HG02852 (cell line): Measurements from ENCODE around the gene ERBIN.
"Not testable (repeated sequence)": the region's sequence is repeated elsewhere in the genome, so short reads cannot be mapped to it uniquely, and the experiment has no call there.

Experiments
- ATAC-seq: cut with Tn5 transposase; IDR thresholded peaks from one replicate; pipeline ENCODE4 v1.9.1; 2021; ENCODE audit warnings: mild to moderate bottlenecking, moderate library complexity; ENCODE audit not compliant: unreplicated experiment

The ERBIN gene

DNA sequence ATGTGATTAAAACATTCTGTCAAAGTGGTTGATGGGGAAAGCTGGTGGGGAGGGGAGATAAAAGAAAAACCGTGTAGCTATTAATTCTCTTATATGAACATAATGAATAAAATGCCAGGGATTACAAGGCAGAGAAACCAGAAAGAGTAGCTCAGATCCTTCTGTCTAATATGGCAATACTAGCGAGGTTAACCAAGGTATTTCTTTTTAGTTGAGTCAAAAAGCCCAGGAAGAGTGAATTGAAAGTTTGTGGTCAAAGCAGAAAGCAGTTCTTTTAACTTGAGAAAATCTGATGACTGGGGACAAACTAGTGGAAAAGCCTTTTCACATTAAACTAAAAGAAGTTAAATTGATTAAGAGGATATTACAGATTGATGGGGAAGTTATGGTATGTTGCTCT, 76.0 kb downstream of the ERBIN start:
- peak; percentile 66 for ATAC-seq

DNA sequence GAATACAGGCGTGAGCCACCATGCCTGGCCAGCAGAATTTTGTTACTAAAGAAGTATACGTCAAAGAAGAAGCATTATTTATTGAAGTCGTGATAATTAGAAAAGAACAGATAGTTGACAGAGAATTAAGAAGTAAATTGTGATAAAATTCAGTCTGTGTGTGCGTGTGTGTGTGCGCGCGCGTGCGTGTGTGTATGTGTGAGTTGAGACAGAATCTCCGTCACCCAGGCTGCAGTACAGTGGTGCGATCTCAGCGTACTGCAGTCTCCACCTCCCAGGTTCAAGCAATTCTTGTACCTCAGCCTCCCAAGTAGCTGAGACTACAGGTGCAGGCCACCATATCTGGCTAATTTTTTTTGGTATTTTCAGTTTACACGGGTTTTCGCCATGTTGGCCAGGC, 77.8 kb downstream of the ERBIN start:
- ATAC-seq = no peak

DNA sequence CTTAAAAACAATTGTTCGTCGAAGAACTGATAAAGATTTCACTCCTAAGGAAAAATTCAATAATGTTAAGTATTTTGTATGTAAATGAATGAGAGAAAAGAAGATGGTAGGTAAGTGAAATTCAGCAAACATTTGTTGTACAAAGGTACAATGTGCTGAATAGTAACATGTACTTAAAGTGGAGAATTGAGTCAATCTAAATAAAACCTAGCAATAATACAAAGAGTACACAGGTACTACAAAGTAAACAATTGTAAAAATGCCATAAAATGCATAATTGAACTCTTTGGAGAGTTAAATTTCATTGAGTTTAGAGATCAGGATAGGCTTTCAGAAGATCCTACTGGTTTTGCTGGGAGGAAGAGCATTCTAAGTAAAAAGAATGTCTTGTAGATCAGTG, 82.9 kb downstream of the ERBIN start:
- ATAC-seq = no peak

DNA sequence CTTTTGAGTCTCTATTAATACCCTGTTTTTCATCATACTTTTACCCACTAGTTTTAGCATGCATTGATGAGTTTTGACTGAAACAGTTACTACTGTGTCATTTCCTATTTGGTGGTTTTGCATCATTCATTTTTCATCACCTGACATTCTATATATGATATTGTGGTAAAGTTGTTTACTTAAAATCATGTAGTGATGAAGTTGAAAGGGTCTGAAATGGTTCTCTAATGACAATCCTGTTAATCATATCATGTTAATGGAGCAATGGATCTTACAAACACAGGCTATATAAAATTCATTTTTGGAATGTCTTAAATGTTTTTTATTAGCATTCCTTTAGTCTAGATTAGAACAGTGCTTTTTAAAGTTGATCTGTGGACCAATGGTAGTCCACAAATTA, 84.1 kb downstream of the ERBIN start:
- ATAC-seq = no peak

DNA sequence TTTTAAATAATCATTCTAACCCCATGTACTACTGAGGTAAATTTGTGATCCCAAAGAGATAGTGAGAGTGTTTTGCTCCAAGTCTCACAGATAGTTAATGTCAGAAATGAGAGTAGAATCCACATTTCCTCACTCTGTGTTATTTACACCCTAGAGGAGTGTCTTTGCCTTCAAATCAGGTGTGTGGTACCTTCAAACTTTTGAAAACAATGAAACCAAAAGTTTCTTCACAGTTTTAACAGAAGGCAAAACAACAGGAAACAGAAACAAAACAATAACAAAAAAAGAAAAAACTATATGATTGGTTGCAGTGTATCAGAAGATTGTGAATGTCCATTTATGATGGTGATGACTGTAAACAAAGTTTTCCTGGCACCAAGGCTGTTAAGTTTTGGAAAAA, 85.9 kb downstream of the ERBIN start:
- ATAC-seq = no peak

DNA sequence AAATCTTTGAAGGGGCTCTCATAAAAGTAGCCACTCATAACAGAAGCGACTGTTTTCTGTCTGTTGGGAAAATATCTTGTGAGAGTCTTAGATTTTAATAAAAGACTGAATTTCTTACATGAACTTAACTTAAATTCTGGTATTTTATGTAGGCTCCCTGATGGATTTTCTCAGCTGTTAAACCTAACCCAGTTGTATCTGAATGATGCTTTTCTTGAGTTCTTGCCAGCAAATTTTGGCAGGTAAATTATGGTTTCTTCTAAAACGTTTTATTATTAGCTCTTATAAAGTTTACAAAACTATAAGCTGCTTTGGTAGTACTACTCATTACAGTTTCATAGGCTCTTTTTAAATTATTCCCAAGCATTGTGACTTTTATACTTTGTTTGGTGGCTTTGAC, 87.0 kb downstream of the ERBIN start:
- ATAC-seq = no peak

DNA sequence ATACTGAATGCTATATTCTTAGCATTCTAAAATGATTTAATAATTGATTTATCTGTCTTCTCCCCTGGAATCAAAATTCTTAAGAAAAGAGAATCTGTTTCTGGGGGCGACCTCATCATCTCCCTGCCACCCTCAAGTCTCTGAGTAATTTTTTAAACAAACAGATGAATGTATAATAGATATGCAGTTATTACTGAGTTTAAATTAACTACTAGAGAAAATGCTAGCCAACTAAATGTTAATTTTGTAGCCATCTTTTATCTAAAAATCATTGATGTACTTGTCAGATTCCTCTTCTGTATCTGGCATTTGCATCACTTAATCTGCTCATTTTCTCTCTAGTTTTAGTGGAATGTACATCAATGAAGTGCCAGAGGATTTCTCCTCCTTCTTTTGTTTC, 87.5 kb downstream of the ERBIN start:
- ATAC-seq = no peak

DNA sequence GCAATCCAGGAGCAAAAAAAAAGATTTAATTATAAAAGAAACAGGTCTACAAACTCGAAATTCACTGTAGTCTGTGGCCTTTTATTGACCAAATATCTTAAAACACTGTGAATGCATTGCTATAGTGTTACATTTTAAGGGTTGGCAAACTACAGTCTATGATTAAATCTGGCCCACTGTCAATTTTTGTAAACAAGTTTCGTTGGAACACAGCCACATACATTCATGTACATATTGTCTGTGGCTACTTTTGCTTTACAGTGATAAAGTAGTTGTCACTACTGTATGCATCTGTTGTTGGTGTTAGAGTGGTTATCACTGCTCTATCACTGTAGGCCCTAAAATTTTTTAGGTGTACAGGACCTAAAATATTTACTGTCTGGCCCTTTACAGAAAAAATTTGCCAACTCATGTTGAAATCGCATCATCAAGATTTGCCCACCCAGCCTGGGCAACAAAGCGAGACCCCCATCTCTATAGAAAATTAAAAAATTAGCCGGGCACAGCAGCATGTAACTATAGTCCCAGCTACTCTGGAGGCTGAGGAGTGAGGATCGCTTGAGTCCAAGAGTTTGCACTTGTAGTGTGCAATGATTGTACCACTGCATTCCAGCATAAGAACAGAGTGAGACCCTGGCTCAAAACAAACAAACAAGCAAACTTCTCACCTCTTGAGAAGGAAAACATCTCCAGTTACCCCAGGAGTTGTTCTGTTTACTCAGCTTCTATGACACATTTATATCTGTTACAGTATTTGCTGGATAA, 89.0 kb downstream of the ERBIN start:
- no peak for ATAC-seq

DNA sequence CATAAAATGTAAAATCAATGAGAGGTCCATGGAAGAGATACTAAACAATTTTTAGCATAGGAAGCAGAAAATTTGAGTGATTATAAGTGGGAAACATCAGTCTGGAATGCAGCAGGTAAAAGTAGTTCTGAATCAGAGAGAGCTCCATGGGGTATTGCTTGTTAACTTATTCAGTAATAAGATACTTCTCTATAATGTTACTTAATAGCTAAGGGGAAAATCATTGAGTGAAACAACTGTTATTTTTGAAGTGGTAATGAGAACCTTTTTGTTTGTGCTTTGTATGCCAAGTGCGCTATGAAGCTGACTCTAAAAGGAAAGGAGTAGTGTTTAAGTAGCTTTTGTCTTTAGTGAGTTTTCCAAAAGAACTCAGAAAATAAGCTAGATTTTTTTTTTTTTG, 95.2 kb downstream of the ERBIN start:
- ATAC-seq = no peak

DNA sequence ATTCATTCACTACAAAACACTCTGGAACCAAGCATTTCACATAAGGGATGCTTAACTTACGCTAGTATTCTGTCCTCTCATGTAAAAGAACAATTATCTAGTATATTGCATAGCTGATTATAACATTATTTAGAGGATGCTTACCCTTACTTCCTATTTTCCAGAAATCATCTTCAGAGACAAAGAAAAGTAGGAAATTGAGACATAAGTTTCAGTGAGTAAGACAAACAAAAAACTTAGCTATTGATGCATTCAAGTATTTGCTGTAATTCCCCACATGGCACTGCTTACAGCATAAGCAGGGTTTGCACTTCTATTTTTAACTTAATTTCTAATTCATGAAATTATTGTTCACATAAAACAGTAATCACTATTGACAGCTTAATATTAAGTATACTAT, 112.9 kb downstream of the ERBIN start:
- no peak for ATAC-seq

DNA sequence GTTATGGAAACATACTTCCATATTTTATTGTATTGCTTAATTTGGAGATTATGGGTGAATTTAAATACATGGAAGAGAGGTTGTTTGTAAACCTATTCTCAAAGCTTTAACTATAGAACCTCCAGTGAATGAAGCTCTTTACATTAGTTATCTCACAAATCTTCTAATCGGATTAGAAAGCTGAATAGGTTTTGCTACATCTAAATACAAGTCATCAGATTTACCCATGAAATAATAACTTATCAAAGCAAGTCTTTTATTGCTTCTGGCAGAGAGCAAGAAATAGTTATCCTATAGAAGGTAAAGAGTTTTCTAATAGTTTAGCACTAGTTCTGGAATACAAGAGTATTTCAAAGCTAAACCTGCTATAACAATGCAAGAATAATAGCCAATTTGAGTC, 113.3 kb downstream of the ERBIN start:
- ATAC-seq = no peak

DNA sequence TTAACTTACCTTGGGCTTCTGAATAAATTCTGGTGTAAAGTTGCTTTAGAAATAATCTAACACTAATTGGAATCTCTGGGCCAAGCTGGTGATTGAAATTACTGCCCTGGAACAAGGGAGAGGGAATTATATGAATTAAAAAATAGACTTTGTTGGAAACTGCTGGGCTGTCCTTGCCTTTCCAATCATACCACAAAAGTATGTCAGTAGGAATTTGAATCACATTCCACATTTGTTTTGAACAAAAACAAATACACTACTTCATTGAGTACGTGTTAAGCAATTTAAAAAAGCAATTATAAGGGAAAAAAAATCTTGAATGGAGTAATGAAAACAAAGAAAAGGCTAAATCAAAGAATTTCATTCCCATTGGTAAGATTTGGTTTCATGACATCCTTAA, 115.3 kb downstream of the ERBIN start:
- ATAC-seq = no peak

DNA sequence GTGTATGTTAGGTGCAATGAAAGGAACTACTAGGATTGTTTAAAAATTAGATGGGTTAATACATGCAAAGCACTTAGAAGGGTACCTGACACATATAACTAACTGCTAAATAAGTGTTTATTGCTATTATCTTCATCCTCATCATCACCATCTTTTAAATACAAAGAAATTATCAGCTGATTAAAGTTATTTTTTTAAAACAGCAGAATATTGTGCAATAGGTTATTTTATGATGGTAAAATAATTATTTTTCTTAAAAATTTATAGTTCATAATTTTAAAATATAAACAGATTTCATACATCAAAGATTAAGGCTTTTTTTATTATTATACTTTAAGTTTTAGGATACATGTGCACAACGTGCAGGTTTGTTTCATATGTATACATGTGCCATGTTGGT, 130.9 kb downstream of the ERBIN start:
- no peak for ATAC-seq

DNA sequence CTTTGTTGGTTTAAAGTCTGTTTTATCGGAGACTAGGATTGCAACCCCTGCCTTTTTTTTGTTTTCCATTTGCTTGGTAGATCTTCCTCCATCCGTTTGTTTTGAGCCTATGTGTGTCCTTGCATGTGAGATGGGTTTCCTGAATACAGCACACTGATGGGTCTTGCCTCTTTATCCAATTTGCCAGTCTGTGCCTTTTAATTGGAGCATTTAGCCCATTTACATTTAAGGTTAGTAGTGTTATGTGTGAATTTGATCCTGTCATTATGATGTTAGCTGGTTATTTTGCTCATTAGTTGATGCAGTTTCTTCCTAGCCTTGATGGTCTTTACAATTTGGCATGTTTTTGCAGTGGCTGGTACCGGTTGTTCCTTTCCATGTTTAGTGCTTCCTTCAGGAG, 134.9 kb downstream of the ERBIN start:
- ATAC-seq = not testable (repeated sequence)

DNA sequence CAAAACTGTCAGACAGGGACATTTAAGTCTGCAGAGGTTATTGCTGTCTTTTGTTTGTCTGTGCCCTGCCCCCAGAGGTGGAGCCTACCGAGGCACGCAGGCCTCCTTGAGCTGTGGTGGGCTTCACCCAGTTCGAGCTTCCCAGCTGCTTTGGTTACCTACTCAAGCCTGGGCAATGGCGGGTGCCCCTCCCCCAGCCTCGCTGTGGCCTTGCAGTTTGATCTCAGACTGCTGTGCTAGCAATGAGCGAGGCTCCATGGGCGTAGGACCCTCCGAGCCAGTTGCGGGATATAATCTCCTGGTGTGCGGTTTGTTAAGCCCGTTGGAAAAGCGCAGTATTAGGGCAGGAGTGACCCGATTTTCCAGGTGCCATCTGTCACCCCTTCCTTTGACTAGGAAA, 136.7 kb downstream of the ERBIN start:
- not testable (repeated sequence) for ATAC-seq

DNA sequence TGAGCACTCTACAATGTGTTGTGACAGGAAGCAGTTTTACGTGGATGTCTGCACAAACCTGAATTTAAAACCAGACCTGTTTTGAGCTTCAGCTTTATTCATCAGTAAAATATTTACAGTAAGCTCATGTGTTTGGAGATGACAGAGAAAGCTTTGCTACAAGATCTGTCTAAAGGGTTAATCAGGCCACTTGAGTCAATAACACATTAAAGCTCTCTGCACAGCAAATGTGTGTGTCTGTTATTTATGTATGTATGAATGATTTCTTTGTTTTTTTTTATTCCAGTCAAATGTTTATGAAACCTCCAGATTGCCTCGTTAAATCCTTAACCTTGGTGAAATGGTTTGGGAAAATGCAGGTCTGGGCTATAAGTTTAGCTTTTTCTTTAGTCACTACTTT, 140.5 kb downstream of the ERBIN start:
- no peak for ATAC-seq

DNA sequence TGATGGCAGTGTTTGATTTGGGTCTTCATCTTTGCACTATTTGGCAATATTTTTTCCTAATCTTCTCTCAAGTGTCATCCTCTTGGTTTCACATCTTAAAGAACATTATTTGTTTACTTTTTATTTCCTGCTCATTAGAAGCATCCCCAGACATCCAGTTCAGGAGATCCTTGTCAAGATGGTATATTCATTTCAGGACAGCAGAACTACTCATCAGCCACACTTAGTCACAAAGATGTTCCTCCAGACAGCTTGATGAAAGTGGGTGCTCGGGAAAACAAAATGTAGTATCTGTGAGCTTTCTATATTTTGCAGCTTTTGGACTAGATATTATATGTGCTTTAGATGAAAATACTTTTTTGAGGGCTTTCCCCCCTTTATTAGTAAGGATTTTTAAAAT, 145.7 kb downstream of the ERBIN start:
- no peak for ATAC-seq

DNA sequence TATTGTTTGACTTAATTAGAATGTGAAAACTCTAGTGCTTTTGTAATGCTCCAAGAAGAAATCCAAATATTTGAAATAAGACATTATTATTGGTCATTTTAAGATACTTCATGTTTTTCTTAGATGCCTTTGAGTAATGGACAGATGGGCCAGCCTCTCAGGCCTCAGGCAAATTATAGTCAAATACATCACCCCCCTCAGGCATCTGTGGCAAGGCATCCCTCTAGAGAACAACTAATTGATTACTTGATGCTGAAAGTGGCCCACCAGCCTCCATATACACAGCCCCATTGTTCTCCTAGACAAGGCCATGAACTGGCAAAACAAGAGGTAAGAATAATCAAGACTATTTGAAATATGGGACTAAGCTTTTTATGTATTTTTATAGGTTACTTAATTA, 148.5 kb downstream of the ERBIN start:
- ATAC-seq = no peak

DNA sequence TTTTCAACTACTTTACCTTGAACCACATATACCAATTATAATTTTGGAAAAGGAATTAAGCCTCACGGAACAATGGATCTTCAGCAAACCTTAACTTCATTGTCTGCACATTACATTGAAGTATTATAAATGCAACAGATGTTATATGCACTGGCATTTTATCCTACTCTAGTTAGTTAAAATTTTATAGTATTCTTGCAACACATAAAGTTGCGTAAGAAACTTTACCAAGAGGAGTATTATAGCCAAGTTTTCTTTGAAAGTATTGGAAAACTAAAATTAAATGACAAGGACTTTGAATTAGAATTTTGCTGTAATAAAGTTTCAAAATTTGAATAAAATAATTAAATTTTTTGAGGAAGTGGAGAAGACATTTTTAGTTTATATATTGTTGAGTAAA, 154.3 kb downstream of the ERBIN start:
- ATAC-seq = no peak

DNA sequence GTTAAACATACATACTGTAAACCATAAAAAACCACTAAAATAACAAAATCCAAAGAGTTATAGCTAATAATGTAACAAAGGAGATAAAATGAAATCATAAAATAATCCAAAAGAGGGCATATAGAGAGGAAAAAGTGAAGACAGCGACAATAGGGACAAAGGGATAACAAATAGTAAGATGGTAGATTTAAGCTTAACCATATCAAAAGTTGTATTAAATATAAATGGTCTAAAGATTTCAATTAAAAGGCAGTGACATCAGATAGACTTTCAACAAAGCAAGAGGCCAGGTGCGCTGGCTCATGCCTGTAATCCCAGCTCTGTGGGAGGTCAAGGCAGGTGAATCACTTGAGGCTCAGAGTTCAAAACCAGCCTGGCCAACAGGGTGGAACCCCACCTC, 163.0 kb downstream of the ERBIN start:
- ATAC-seq = no peak

DNA sequence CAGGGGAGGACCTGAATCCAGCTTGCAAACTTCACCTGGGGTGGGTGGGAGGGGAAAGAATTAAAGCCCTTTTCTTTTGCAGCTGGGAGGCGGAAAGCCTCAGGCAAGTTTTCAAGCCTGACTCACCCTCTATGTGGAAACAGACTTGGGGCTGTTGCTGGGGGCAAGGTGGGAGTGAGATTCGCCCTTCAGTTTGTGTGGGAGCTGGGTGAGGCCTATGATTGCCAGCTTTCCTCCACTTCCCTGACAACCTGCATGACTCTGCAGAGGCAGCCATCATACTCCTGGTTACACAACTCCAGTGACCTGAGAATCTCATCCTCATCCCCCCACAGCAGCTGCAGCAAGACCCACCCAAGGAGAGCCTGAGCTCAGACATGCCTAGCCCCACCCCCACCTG, 174.5 kb downstream of the ERBIN start:
- no peak for ATAC-seq

DNA sequence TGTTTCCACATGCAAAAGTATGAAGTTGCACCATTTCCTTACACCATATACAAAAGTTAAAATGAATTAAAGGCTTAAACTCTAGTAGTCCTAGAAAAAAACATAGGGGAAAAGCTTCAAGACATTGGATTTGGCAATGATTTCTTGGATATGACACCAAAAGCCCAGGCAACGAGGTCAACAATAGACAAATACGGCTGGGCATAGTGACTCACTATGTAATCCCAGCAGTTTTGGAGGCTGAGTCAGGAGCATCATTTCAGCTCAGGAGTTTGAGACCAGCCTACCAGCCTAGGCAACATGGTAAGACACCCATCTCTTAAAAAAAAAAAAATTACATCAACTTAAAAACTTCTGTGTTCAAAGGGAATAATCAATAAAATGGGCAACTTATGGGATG, 186.8 kb downstream of the ERBIN start:
- ATAC-seq = no peak

DNA sequence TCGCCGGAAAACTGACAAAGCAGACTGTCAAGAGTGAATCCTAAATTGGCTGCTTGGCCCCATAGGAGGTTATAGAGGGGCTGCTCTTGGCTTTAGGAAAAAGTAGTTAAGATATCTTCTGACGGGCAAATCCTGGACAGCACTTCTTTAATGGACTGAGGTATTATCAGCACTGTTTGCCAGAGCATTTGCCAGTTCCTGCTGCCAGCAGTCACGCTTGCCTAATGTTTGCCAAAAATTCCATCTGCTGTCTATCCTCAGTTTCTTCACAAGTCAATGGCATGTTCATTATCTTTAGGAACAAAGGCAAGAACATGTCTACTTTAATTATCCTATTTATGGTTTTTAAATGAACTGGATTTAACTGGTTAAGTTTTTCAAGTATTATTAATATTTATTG, 191.9 kb downstream of the ERBIN start:
- no peak for ATAC-seq
